Measurements from ENCODE around the gene TUBGCP6.
"Not testable (repeated sequence)": the region's sequence is repeated elsewhere in the genome, so short reads cannot be mapped to it uniquely, and the experiment has no call there.

The TUBGCP6 gene

DNA sequence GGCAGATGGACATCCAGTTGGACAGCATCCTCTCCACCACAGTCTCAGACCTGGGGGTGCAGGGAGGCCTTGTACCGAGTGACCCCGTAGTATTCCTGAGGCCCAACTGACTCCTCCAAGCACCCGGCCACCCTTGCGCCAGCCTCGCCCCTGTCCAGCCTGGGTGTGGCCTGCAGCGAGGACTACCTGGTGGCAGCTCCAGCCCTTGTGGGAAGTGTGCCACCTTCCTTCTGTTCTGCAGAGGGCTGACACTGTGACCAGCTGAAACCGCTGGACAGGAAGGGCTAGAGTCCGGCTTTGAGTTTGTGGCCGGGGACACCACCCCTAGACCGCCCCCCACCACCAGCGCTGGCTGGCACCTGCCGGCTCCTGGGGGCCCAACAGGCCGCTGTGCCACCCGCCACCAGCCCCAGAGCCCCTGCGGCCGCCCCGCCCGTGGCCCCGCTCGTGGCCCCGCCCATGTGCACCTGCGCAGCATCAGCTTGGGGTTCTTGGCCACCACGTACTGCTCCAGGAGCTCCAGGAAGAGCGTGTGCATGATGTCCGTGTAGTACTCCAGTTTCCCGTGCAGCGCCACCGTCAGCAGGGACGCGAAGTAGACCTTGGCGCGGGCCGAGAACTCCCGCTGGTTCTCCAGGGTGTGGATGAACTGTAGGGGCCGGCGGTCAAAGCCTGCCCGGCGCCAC, 35.3 kb upstream of the TUBGCP6 start:
- DNase-seq (ENCODE audit: low read depth): no peak

DNA sequence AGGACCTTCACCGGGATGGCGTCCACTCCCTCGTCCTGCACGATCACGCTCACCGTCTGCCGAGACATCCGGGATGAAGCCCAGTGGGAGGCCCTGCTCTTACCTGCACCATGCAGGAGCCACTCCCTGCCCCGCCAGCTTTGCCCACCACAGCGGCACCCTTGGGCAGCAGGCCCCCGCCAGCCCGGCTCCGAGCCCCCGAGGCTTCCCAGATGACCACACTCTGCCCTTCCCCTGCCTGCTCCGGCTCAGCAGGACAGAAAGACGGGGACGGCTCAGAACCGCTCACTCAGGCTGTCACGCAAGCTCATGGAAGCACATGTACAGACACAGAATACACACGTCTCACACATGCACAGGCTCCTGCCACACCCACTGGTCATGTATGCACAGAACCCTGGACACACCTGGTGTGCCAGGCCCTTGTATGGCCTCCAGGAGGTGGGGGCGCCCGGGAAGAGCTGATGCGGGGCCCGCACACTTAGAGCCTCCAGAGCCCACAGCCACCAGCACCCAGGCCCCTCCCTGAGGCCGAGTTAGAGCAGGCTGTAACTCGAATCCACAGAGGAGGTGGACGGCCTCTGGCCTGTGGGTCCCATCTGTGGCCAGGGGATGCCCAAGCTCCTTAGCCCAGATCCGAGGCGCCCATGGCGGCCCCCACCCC, 34.3 kb upstream of the TUBGCP6 start:
- no peak for DNase-seq (ENCODE audit: low read depth)

DNA sequence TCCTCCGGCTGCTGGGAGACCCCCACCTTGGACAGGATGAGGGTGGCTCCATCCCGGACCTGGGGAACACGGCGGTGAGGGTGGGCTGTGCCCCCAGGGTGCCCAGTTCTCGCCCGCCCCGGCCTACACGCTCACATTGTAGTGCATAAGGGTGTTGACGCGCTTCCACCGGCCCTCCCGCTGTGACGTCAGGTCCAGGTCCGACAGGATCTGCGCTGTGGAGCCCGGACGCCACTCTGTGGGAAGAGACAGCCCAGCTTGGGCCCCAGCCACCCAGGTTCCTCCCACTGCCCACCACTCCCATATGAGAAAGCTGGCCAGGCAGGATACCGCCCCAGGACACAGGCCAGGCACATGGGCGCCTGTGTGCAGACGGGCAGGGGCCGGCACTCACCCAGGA, 33.6 kb upstream of the TUBGCP6 start:
- no peak for DNase-seq (ENCODE audit: low read depth)

DNA sequence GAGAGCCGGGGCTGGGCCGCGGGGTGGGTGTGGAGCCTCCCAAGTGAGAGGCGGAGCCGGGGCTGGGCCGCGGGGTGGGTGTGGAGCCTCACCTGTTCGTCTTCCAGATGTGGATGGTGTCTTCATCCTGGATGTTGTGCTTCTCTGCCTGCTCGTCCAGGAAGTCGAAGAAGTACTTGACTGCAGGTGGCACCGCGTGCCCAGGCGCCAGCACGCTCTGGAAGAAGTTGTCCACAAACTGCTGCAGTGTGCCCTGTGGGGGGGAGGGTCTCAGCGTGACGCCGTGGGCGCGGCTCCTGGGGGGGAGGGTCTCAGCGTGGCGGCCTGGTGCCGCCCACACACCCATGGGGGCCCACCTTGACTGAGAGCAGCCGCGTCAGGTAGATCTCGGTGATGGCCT, 32.9 kb upstream of the TUBGCP6 start:
- no peak for DNase-seq (ENCODE audit: low read depth)

DNA sequence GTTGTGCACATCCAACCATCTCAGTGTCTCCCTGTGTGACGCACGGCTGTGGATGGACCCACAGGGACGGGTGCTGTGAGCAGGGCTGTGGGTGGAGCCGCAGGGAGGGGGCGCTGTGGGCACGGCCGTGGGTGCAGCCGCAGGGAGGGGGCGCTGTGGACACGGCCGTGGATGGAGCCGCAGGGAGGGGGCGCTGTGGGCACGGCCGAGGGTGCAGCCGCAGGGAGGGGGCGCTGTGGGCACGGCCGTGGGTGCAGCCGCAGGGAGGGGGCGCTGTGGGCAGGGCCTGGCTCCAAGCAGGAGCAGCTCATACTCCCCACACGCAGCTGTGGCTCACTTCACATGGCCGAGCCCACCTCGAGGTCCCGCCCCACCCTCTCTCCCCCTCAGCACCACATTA, 31.3 kb upstream of the TUBGCP6 start:
- no peak for DNase-seq (ENCODE audit: low read depth)

DNA sequence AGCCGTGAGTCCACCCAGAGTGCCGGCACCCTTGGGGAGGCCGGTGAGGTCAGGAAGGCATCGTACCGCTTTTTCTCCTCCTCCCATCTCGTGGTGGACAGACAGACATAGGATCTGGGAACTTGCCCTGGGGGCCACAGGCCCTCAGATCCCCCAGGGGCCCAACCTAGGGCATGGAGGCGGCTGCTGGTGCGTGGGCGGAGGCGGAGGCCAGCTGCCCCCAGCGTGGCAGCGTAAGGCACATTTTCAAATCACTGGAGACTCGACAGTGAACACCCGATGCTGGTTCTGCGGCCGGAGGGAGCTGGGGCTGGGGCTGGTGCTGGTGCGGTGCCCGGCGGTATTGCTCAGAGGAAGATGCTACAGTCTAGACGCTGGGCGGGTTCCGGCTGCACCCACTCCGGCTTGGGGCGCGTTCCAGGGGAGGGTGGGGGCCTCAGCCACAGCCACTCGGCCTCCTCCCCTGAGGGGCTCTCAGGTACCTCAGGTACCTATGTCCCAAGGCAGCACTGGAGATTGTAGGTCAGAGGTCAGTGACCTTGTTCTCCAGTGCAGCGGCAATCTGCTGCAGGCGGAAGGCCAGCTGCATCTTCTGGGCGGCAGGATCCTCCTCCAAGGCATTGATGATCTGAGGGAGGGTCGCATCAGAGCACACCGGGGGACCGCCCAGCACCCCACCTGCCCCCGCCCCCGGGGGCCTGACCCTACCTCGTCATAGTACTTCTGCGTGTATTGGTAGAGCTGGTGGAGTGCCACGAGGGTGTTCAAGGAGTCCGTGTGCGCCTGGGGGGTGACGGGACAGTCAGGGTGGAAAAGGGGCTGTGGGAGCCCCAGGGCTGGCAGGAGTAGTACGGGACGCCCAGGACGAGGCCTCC, 30.6 kb upstream of the TUBGCP6 start:
- no peak for DNase-seq (ENCODE audit: low read depth)

DNA sequence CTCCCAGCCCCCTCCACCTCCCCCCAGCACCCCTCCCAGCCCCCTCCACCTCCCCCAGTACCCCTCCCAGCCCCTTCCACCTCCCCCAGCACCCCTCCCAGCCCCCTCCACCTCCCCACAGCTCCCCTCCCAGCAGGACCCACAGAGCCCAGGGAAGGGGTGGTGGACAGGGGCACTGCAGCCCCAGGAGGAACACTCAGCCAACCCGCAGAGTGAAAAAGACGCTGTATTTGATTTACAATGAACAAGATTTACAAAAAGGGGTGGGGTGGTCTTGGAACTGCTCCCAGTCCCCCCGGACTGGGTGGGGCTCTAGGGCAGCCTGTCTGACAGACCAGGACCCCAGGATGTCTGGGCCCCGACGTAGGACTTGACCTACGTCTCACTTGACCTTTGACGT, 29.9 kb upstream of the TUBGCP6 start:
- no peak for DNase-seq (ENCODE audit: low read depth)

DNA sequence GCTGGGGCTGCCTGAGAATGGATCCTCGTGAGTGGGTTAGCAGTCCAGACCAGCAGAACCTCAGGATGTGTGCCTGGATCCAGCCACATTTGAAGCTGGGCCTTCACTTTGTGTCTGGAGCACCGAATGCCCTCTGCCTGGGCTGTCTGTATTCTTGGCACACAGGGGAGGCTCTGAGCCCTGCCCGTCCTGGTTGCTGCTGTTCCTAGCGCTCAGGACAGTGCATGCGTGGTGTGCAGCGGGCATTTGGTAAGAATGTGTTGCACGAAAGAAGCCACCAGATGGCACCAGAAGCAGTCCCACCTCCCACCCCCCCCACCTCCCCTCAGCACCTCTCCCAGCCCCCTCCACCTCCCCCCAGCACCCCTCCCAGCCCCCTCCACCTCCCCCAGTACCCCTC, 29.5 kb upstream of the TUBGCP6 start:
- DNase-seq (ENCODE audit: low read depth): no peak

DNA sequence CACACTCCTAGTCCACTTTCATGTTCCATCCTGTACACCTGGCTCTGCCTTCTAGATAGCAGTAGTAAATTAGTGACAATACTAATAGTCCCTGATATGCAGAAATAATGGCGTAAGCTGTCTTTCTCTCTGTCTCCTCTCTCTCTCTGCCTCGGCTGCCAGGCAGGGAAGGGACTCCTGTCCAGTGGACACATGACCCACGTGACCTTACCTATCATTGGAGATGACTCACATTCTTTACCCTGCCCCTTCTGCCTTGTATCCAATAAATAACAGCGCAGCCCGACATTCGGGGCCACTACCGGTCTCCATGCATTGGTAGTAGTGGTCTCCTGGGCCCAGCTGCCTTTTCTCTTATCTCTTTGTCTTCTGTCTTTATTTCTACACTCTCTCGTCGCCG, 29.0 kb upstream of the TUBGCP6 start:
- not testable (repeated sequence) for DNase-seq (ENCODE audit: low read depth)

DNA sequence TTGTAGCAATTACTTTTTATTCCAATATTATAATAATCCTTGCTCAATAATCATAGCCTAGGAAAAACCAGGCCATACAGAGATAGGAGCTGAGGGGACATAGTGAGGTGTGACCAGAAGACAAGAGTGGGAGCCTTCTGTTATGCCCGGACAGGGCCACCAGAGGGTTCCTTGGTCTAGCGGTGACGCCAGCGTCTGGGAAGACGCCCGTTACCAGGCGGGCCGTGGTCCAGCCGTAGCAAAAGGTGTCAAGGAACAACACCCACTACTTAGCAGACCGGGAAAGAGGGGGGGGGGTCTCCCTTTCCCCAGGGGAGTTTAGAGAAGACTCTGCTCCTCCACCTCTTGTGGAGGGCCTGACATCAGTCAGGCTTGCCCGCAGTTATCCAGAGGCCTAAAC, 28.5 kb upstream of the TUBGCP6 start:
- not testable (repeated sequence) for DNase-seq (ENCODE audit: low read depth)

DNA sequence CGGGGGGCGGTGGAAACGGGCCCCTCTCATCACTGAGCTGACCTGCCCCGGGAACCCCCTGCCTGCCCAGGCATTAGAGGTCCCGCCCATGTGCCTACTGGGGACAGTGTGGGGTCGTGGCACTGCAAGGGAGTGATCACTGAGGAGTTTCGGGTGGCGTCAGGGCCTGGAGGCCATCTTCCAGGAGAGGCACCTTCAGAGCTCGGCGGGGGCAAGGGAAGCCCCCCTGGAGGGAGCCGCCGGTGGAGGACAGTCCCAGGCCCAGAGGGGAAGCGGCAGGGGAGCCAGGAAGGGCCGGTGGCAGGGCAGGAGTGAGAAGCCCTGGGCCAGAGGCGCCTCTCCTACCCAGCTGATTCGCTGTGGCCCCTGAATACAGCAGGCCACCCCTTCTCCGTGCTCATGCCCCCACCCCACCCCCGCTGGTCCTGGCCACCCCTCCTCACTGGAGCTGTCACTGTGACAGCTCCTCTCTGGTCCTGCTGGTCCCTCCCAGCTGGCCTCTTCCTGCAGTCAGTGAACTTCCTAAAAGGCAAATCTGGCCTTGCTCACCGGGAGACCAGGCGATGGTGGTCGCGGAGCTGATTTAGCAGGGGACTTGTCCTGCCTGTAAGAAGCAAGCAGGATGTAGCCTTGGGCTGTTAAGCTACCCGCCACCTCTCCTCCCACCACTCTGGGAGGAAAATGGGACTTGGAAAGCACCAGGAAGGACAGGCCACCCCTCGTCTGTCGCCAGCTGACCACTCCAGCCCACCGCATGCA, 27.4 kb upstream of the TUBGCP6 start:
- no peak for DNase-seq (ENCODE audit: low read depth)

DNA sequence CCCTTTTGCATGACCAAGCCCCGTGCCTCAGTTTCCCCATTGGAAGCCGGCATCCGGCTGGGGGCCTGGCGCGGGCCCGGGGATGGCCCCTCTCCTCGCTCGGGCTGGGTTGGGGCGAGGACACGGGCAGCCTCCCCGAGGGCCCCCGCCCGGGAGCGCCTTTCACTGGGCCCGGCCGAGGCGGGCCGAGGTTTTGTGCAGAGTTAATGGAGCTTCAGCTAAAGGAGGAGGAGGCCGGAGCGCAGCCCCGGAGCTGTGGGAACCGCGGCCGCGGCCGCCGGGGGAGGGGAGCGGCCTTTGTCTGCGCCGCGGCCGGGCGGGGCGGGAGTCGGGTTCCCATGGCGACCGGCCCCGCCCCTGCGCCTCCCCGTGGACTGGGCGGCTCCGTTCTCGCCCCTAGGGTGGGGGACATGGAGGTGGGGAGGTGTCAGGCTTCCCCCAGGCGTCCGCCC, 26.7 kb upstream of the TUBGCP6 start:
- peak; percentile 26 for DNase-seq (ENCODE audit: low read depth)

DNA sequence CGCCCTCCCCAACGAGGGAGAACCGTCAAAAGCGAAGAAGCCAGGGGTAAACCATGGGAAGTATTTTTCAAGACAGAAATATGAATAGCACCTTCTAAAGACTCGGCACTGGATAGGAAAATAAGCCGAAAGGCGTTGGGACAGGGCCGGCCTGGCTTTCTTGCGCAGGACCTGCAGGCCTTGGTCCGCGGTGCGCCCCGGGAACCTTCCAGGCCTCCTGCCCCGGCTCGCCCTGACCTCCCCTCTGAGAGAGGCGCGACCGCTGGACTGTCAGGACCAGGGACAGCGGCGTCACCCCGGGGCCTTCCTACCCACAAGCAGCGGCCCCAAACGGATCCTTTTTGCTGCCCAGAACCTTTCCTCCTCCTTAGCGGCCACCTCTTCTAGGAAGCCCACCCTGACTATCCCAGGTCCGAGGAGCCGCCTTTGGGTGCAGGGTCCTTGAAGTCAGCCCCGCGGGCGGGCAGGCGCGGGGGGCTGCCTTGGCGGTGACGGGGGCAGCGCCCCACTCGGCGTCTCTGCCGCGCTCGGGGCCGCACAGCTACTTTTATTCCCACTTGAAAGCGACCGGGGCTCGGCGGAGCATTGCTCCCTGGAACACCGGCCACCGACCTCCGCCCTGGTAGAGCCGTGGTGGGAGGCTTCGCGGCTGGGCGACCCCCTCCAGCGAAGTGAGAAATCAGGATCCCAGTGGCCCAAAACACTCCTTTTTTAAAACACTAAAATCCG, 26.0 kb upstream of the TUBGCP6 start:
- peak; percentile 50 for DNase-seq (ENCODE audit: low read depth)

DNA sequence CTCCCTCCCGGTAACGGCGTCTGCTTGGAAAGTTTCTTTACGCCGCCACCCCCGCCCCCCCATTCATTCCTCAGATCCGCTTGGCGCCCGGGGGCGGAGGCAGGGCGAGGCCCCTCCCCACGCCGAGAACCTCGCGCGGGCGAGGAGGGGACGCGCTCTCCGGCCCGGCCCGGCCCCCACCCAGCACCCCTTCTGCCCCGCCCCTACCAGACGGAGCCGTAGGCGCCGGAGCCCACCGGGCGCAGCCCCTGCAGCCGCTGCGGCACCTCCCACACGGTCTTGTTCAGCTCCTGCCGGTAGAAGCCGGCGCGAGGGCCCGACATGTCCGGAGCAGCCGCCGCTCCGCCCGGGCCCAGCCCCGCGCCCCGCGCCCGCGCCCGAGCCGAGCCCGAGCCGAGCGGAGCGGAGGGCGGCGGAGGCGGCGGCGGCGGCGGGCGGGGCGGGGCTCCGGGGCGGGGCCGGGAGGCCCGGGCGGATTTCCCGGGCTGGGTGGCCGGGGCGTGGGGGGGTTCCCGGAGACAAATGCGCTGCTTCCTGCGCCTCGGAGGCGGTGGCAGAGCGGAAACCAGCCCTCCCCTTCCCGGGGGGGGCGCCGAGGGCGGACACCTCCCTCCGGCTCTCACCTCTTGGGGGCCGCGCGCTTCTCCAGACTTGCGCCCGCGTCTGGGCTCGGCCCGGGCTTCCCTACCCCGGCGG, 25.3 kb upstream of the TUBGCP6 start, which contains the start of gene MAPK11:
Gene MAPK11 (minus strand): TSS at position 411 of the 696 bp plus-strand sequence. CDS start 88 bp downstream, at position 323.
- peak; percentile 59 for DNase-seq (ENCODE audit: low read depth)

DNA sequence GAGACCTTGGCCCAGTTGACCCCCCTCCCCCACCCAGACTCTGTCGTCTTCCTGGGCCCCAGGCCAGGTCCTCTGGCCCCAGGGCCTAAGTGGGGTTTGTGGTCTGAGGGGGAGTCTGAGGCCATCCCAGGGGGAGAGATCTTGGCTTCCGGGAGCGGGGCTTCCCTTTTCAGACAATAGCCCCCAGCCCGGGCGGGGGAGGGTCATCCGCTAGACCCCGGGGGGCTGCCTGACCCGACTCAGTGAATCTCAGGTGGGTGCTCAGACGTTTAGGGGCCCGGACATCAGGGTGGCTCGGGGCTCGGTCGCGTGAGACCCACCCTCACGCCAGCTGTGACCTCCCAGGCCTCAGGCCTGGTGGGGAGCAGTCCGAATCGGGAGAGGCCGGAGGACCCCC, 24.7 kb upstream of the TUBGCP6 start:
- no peak for DNase-seq (ENCODE audit: low read depth)

DNA sequence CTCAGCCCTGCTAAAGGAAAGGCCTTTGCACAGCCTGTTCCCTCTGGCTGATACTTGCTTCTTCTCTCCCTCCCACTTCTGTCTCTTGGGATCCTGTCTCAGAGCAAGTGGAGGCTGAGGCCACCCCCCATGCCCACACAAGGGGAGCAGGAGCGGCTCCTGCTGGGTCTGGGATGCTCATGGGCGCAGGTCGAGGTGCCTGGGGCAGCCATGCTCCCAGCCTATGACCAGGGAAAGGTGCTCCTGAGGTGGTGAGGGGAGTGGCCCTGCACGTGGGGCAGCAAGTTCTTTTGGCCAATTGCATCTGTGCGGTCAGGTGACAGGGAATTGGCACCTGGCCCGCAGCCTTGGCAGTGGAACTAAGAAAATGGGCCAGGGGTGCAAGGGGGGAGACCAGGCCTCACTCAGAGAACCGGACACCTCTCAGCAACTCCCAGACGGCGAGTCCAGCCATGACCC, 23.9 kb upstream of the TUBGCP6 start:
- no peak for DNase-seq (ENCODE audit: low read depth)

DNA sequence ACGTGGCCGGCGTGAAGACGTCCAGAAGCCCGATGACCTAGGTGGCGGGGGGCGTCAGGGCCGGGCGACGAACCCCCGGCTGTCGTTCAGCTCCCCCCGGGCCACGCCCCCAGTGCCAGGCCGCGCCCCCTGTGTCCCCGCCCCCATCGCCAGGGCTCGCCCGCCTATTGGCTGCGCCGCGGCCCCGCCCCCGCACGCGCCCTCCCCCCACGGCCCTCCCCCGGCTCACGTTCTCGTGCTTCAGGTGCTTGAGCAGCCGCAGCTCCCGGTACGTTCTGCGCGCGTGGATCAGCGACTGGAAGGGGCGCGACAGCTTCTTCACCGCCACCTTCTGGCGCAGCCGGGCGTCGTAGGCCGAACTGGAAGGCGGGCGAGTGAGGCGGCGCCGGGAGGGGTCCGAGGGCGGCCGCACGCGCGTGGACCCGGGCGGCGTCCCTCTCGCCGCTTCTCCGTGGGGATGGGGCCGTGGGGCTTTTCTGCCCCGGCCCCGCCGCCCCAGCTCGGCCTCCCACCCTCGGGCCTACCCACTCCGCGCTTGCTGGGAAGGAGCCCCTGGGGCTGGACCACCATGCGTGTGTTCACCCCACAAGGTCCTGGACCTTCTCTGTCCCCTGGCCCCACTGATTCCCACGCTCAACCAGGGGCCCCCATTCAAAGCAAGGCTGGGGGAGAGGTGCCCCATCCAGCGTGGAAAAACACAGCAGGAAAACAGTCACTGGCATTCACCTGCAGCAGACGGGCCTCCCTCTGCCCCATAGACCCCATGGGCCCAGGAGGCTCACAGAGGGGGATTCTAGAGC, 23.0 kb upstream of the TUBGCP6 start:
- peak; percentile 21 for DNase-seq (ENCODE audit: low read depth)

DNA sequence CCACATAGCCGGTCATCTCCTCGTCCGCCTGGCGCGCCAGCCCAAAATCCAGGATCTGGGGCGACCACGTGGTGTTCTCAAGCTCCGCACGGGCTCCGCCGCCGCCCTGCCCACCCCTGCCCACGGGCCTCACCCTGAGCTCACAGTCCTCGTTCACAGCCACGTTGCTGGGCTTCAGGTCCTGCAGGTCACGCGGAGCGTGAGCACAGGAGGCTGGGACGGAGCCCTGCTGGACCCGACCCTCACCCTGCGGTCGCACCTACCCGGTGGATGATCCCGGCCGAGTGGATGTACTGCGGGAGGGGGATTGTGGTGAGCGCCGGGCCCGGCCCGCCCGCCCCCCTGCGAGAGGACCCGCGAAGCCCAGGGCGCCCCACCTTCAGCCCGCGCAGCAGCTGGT, 22.2 kb upstream of the TUBGCP6 start:
- DNase-seq (ENCODE audit: low read depth): no peak

DNA sequence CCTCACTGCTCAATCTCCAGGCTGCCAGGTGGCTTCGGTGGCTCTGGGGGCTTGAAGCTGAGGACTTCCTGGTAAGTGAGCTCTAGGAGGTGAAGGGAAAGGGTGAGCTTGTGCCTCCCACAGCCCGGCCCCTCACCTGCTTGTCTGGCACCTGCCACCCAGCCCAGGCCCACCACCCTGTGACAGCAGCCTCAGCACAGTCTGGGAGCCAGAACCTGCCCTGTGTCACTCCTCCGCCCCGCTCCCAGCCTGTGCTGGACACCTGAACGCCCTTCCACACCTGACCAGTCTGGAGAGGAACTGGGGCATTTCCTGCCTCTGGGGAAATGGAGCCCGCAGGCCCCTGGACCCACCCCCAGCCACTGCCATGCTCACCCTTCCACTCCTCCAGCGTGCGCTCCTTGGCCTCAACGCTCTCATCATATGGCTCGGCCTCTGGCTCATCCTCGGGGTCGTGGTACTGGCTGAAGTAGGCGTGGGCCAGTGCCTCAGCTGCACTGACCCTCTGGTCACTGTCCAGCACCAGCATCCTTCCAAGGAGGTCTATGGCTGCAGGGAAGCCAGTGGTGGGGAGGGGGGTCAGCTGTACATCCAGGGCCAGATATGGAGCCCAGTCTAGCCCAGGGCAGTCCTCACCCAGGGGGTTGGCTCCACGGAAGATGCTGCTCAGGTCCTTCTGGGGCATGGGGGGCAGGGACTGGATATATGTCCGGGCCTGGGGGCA, 20.3 kb upstream of the TUBGCP6 start:
- DNase-seq (ENCODE audit: low read depth): no peak
